Vagina (tissue), 2 donors: ENCODE data around the gene ZFP57.

Experiments used
- CTCF ChIP-seq, 3 experiments: fragments of 450-650 bp in 2 of 3; fragments of 200-600 bp in 1 of 3; sonication (generic) in 1 of 3; IDR thresholded peaks; one replicate each; pipeline ENCODE4 v1.5.1; 2017 to 2019; ENCODE audit warnings: antibody characterized with exemption in 3 of 3, mild to moderate bottlenecking in 2 of 3, moderate library complexity in 2 of 3
- POLR2A ChIP-seq, 2 donors: fragments of 450-650 bp; IDR thresholded peaks; one replicate each; pipeline ENCODE4 v1.6.1; 2017; ENCODE audit warnings: antibody characterized with exemption in 2 of 2, mild to moderate bottlenecking in 2 of 2, moderate library complexity in 2 of 2

GRCh38 chr6:29696147-29697125 is 15.5 kb upstream of the ZFP57 start:
- TF ChIP-seq POLR2A (IDR thresholded peaks at IDR 0.05): no peak
- TF ChIP-seq CTCF (IDR thresholded peaks at IDR 0.05): no peak
